Vagina (tissue), 2 donors: ENCODE results near the gene KIF21A.

ENCODE experiments used
- POLR2AphosphoS5 ChIP-seq, 2 donors: sonication (generic); formaldehyde crosslinking; IDR thresholded peaks; one replicate each; pipeline ENCODE4 v1.9.0; 2017; ENCODE audit warnings: antibody characterized with exemption in 2 of 2, mild to moderate bottlenecking in 2 of 2, low read depth in 1 of 2; ENCODE audit not compliant: insufficient read depth in 1 of 2
- TF ChIP-seq, protein P1 (sequence below), 3 experiments: fragments of 450-650 bp in 2 of 3; fragments of 200-600 bp in 1 of 3; sonication (generic) in 1 of 3; IDR thresholded peaks; one replicate each; pipeline ENCODE4 v1.5.1; 2017 to 2019; ENCODE audit warnings: antibody characterized with exemption in 3 of 3, mild to moderate bottlenecking in 2 of 3, moderate library complexity in 2 of 3

DNA sequence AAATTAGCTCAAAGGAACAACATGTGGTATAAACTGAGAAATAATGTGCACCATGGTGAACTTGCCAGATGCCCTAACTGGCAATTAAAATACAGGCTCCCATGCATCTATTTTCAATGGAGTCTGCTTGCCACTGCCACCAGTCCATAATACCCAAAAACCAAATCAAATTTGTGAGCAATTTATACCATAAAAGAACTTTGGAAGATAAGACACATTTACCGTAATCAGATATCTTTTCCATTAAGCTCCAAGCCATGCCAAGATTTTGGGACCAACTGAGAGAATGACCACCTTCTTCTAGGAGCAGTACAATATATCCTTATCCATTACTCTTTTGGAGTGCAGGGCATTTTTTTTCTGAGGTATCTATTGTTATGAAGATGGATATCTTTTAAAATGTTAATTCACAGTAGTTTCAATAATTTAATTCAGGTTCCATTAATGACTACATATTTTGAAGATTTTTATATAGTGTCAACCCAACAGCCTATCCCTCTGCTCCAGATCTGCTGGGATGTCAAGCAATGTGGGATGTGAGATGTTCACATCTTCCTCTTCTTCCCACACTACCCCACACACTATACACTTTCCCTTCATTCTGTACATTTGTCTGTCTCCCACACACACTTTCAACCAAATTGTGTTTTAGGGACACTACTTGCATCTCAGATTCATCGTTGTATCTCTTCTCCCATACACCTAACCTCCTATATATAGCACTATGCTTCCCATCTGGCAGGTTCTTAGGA is 53.3 kb downstream of the KIF21A start:
- TF ChIP-seq, protein P1, sequence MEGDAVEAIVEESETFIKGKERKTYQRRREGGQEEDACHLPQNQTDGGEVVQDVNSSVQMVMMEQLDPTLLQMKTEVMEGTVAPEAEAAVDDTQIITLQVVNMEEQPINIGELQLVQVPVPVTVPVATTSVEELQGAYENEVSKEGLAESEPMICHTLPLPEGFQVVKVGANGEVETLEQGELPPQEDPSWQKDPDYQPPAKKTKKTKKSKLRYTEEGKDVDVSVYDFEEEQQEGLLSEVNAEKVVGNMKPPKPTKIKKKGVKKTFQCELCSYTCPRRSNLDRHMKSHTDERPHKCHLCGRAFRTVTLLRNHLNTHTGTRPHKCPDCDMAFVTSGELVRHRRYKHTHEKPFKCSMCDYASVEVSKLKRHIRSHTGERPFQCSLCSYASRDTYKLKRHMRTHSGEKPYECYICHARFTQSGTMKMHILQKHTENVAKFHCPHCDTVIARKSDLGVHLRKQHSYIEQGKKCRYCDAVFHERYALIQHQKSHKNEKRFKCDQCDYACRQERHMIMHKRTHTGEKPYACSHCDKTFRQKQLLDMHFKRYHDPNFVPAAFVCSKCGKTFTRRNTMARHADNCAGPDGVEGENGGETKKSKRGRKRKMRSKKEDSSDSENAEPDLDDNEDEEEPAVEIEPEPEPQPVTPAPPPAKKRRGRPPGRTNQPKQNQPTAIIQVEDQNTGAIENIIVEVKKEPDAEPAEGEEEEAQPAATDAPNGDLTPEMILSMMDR (IDR thresholded peaks at IDR 0.05) = no peak
- no peak for TF ChIP-seq POLR2AphosphoS5 (IDR thresholded peaks at IDR 0.05; ENCODE audit: insufficient read depth in 1 of 2, low read depth in 1 of 2)
